Measurements from ENCODE around the gene DYNLT2B.
"Not testable (repeated sequence)": the region's sequence is repeated elsewhere in the genome, so short reads cannot be mapped to it uniquely, and the experiment has no call there.

The DYNLT2B gene

GRCh38 chr3:196268284-196269163 lies 49.5 kb downstream of the DYNLT2B start:
- DNase-seq = no peak

- no peak for DNase-seq
These were observed 54.2 kb downstream of the DYNLT2B start for GRCh38 chr3:196263819-196264218.

GRCh38 chr3:196260784-196261183 lies 57.3 kb downstream of the DYNLT2B start:
- no peak for DNase-seq

GRCh38 chr3:196255776-196256175 lies 62.3 kb downstream of the DYNLT2B start:
- no peak for DNase-seq

- no peak for DNase-seq
These were observed 63.4 kb downstream of the DYNLT2B start for GRCh38 chr3:196254376-196255283.

GRCh38 chr3:196251918-196252317 lies 66.1 kb downstream of the DYNLT2B start:
- DNase-seq = no peak

GRCh38 chr3:196246612-196247308 lies 71.3 kb downstream of the DYNLT2B start:
- no peak for DNase-seq

GRCh38 chr3:196244166-196244565 lies 73.9 kb downstream of the DYNLT2B start:
- DNase-seq = not testable (repeated sequence)

GRCh38 chr3:196241704-196242103 lies 76.3 kb downstream of the DYNLT2B start:
- no peak for DNase-seq
